K562 (cell line): Measurements from ENCODE around the gene HNRNPA3. TPM values are rescaled to one million over a fixed set of nuclear protein-coding genes. Genes with fewer than 3 reads are reported as not detected.

Source experiments
- BCOR ChIP-seq: fragments of 450-650 bp; IDR thresholded peaks from 2 replicates; pipeline ENCODE4 v1.6.1; 2016
- CEBPB ChIP-seq: fragments of 450-650 bp; IDR thresholded peaks from 2 replicates; pipeline ENCODE4 v1.6.1; 2016; ENCODE audit warnings: missing genetic modification characterization, missing compliant biosample characterization
- CSDE1 ChIP-seq, 2 experiments: fragments of 450-650 bp; IDR thresholded peaks; 2 replicates each; pipeline ENCODE4 v1.6.1; 2016; ENCODE audit warnings: mild to moderate bottlenecking in 1 of 2
- MAFF ChIP-seq: IDR thresholded peaks from 2 replicates; pipeline ENCODE4 v1.6.1; 2012; ENCODE audit warnings: low read length, improper control_type of control experiment
- MECOM ChIP-seq: fragments of 250-450 bp; sonication (Bioruptor Pico); IDR thresholded peaks from 2 replicates; pipeline ENCODE4 v1.8.0; 2022; ENCODE audit warnings: inconsistent platforms
- MTA2 ChIP-seq: fragments of 450-650 bp; IDR thresholded peaks from 2 replicates; pipeline ENCODE4 v1.6.1; 2016; ENCODE audit warnings: low read depth
- MXI1 ChIP-seq: IDR thresholded peaks from 2 replicates; pipeline ENCODE4 v1.6.1; 2011; ENCODE audit warnings: low read depth, mild to moderate bottlenecking, improper control_type of control experiment, low read length
- NR4A1 ChIP-seq, 2 experiments: fragments of 250-450 bp in 1 of 2; fragments of 450-650 bp in 1 of 2; sonication (Bioruptor Pico) in 1 of 2; IDR thresholded peaks; 2 replicates each; pipeline versions ENCODE4 v1.4.0 to v1.6.1; 2016 to 2020; ENCODE audit warnings: mild to moderate bottlenecking in 2 of 2, missing compliant biosample characterization in 1 of 2, missing genetic modification characterization in 1 of 2, moderate library complexity in 1 of 2
- PRPF4 ChIP-seq: fragments of 200-400 bp; formaldehyde crosslinking; IDR thresholded peaks from one replicate; pipeline ENCODE4 v1.6.1; 2017; ENCODE audit warnings: low read length, low read depth, mild to moderate bottlenecking; ENCODE audit not compliant: insufficient read depth, poor library complexity, severe bottlenecking
- RBFOX2 ChIP-seq: fragments of 200-400 bp; formaldehyde crosslinking; IDR thresholded peaks from 2 replicates; pipeline ENCODE4 v1.6.1; 2017; ENCODE audit warnings: low read depth, mild to moderate bottlenecking, low read length, moderate library complexity
- THRB ChIP-seq: fragments of 450-650 bp; formaldehyde crosslinking; conservative IDR thresholded peaks from 2 replicates; pipeline ENCODE4 v1.4.0; 2022; ENCODE audit warnings: mild to moderate bottlenecking, missing genetic modification characterization
- TOE1 ChIP-seq, 2 experiments: fragments of 450-650 bp in 1 of 2; sonication (generic) in 1 of 2; formaldehyde crosslinking in 1 of 2; IDR thresholded peaks; 2 replicates each; pipeline versions ENCODE4 v1.7.1 to v1.8.0; 2016 to 2022; ENCODE audit warnings: borderline replicate concordance in 2 of 2, mild to moderate bottlenecking in 2 of 2, antibody characterized with exemption in 1 of 2, inconsistent platforms in 1 of 2, low read depth in 1 of 2, missing genetic modification reagents in 1 of 2, moderate library complexity in 1 of 2
- ZFPM2 ChIP-seq: fragments of 250-450 bp; sonication (Bioruptor Pico); IDR thresholded peaks from 2 replicates; pipeline ENCODE4 v1.5.1; 2022; ENCODE audit warnings: mild to moderate bottlenecking
- ZNF175 ChIP-seq: fragments of 200-800 bp; sonication (Bioruptor generic); IDR thresholded peaks from 2 replicates; pipeline ENCODE4 v1.6.1; 2016; ENCODE audit warnings: low read depth, mild to moderate bottlenecking, missing genetic modification characterization, missing compliant biosample characterization
- ZNF280A ChIP-seq: fragments of 450-650 bp; IDR thresholded peaks from 2 replicates; pipeline ENCODE4 v1.6.1; 2018; ENCODE audit warnings: mild to moderate bottlenecking, low read depth; ENCODE audit not compliant: partially characterized antibody
- ZNF668 ChIP-seq: fragments of 250-450 bp; sonication (Bioruptor Pico); IDR thresholded peaks from 2 replicates; pipeline ENCODE4 v1.8.0; 2022; ENCODE audit warnings: mild to moderate bottlenecking, inconsistent platforms
- polyA plus RNA-seq, 8 experiments: library from polyadenylated mRNA; depleted of rRNA in 4 of 8; stranded (reverse) in 5 of 8; unstranded in 3 of 8; fragments of >200 nt; fragmentation: Nextera tagmentation in 2 of 8; fragmentation: Illumina TruSeq in 1 of 8; extraction: Ambion mirVana in 2 of 8; extraction: Trizol in 1 of 8; gene quantifications; 2 replicates each; pipeline versions ENCODE4 v1.2.1 to v1.2.3, GENCODE V29; 2011 to 2014; ENCODE audit warnings: inconsistent platforms in 1 of 8, missing spikeins in 1 of 8
- total RNA-seq, 7 experiments: library from RNA; depleted of rRNA in 6 of 7; stranded (reverse); fragments of >200 nt in 6 of 7; fragmentation: Illumina TruSeq in 2 of 7; extraction: Trizol in 2 of 7; gene quantifications; 2 replicates each; pipeline versions ENCODE4 v1.2.1 to v1.2.3, GENCODE V29; 2011 to 2021; ENCODE audit warnings: low replicate concordance in 1 of 7
- TF ChIP-seq, protein P1 (sequence below): fragments of 450-650 bp; formaldehyde crosslinking; IDR thresholded peaks from 2 replicates; pipeline ENCODE4 v1.4.0; 2020; ENCODE audit warnings: mild to moderate bottlenecking, moderate library complexity
- TF ChIP-seq, protein P2 (sequence below): fragments of 450-650 bp; conservative IDR thresholded peaks from 2 replicates; pipeline ENCODE4 v1.6.1; 2016; ENCODE audit warnings: missing genetic modification characterization, low read depth, mild to moderate bottlenecking, control low read depth, missing compliant biosample characterization
- TF ChIP-seq, protein P3 (sequence below): fragments of 250-450 bp; sonication (Bioruptor Pico); IDR thresholded peaks from 2 replicates; pipeline ENCODE4 v1.8.0; 2022; ENCODE audit warnings: moderate library complexity, mild to moderate bottlenecking, inconsistent platforms

Gene HNRNPA3
- total and polyA plus RNA-seq, 9 of the 15 experiments (the other 6 are each of a cell fraction or from before 2014, with no cell fraction given), result 72.8 to 428 (median 192) TPM

DNA sequence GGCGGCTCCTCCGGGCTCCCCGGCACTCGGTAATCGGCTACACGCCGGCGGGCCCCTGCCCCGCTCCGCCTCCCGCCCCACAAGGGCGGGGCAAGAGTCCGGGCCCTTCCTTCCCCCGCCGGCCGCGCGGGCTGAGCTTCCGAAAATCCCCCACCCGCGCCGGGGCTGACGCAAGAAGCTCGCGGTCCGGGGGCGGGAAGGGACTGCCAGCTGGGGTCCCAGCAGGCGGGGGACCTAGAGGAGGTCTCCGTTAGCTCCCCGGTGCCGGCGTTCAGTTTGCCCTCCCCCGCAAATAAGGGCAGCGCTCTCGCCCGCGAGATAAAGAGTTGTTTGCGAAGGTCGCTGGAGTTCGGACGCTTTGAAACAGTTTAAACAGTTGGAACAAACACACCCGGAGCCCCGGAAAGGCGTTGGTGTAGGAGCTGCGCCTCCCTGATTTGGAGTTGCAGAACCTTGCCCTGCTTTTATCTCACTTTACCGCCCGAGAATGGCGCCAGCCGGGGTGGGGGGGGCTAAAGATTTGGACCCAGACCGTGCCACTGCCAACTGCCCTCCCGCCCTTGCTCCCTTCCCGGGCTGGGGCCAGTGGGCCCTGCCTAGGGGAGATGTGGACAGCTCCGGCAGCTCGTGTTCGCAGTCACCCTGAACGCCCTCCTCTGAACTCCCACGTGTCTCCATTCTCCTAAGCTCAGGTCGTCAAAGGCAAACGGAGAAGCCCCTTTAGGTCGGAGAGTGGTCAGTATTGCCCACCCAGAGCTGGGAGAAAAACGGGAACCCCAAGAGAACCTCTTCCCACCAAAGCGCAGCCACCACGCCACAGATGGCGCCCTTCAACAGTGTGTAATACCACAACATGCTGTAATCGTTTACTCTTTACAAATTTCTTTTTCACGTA is 52.3 kb downstream of the HNRNPA3 start, which contains the start of gene NFE2L2 (continued):
- TF ChIP-seq TOE1 (IDR thresholded peaks at IDR 0.05; ENCODE audit: borderline replicate concordance) (peak; percentile 78), TOE1 (CRISPR knock-in tag; IDR thresholded peaks at IDR 0.05; ENCODE audit: borderline replicate concordance, low read depth) (no peak; the same call in 1 of the 2 replicates), MTA2 (peak; percentile 28; the same call in 1 of the 2 replicates), NR4A1 (CRISPR knock-in tag; IDR thresholded peaks at IDR 0.05) (0 out of 2 replicates have a peak, but pooled peaks have one; percentile 32), NR4A1 (tag; IDR thresholded peaks at IDR 0.05) (peak; percentile 61), THRB (peak; percentile 94), MAFF (no peak), BCOR (peak; percentile 19; the same call in 1 of the 2 replicates), ZFPM2 (CRISPR knock-in tag) (0 out of 2 replicates have a peak, but pooled peaks have one; percentile 25), MECOM (CRISPR knock-in tag) (peak; percentile 24; the same call in 1 of the 2 replicates), ZNF668 (peak; percentile 66; the same call in 1 of the 2 replicates), RBFOX2 (peak; percentile 87), ZNF175 (CRISPR knock-in tag) (peak; percentile 69), CEBPB (tag) (peak; percentile 95), PRPF4 (peak; percentile 57), MXI1 (no peak), ZNF280A (no peak), CSDE1 (IDR thresholded peaks at IDR 0.05) (no peak)
- TF ChIP-seq, protein P1, sequence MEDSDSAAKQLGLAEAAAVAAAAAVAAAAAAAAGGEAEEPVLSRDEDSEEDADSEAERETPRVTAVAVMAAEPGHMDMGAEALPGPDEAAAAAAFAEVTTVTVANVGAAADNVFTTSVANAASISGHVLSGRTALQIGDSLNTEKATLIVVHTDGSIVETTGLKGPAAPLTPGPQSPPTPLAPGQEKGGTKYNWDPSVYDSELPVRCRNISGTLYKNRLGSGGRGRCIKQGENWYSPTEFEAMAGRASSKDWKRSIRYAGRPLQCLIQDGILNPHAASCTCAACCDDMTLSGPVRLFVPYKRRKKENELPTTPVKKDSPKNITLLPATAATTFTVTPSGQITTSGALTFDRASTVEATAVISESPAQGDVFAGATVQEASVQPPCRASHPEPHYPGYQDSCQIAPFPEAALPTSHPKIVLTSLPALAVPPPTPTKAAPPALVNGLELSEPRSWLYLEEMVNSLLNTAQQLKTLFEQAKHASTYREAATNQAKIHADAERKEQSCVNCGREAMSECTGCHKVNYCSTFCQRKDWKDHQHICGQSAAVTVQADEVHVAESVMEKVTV (CRISPR knock-in tag), result no peak; the same call in 1 of the 2 replicates
- TF ChIP-seq, protein P2, sequence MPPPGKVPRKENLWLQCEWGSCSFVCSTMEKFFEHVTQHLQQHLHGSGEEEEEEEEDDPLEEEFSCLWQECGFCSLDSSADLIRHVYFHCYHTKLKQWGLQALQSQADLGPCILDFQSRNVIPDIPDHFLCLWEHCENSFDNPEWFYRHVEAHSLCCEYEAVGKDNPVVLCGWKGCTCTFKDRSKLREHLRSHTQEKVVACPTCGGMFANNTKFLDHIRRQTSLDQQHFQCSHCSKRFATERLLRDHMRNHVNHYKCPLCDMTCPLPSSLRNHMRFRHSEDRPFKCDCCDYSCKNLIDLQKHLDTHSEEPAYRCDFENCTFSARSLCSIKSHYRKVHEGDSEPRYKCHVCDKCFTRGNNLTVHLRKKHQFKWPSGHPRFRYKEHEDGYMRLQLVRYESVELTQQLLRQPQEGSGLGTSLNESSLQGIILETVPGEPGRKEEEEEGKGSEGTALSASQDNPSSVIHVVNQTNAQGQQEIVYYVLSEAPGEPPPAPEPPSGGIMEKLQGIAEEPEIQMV (tag), result peak; percentile 63; the same call in 1 of the 2 replicates
- TF ChIP-seq, protein P3, sequence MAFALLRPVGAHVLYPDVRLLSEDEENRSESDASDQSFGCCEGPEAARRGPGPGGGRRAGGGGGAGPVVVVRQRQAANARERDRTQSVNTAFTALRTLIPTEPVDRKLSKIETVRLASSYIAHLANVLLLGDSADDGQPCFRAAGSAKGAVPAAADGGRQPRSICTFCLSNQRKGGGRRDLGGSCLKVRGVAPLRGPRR, result peak; percentile 77; the same call in 1 of the 2 replicates
